Stimulated activated effector memory CD8-positive, alpha-beta T cell treated with anti-CD3 and anti-CD28 coated beads, Interleukin-12 subunit alpha, Interleukin-12 subunit beta, amount 100 ng/mL, for 72 hours (primary cell): Measurements from ENCODE around the gene IGIP.

ENCODE experiments used
- ATAC-seq: fragments of 150-1000 bp; cut with Tn5 transposase; 2 replicates; pipeline ENCODE4 v1.10.0; 2021
- DNase-seq, 2 donors: peaks; one replicate each; pipeline ENCODE4 v3.0.0; 2021 to 2022; ENCODE audit warnings: low spot score in 2 of 2
- H3K27ac Mint-ChIP-seq: one replicate; pipeline ENCODE4 v1.8.0; 2022; ENCODE audit warnings: mild to moderate bottlenecking, mixed read lengths
- H3K36me3 Mint-ChIP-seq: one replicate; pipeline ENCODE4 v1.8.0; 2022; ENCODE audit warnings: mild to moderate bottlenecking, mixed read lengths
- H3K4me1 Mint-ChIP-seq: one replicate; pipeline ENCODE4 v1.8.0; 2022; ENCODE audit warnings: mixed read lengths
- H3K4me3 Mint-ChIP-seq: one replicate; pipeline ENCODE4 v1.8.0; 2022; ENCODE audit warnings: mild to moderate bottlenecking, mixed read lengths
- H3K9me3 Mint-ChIP-seq: one replicate; pipeline ENCODE4 v1.8.0; 2022; ENCODE audit warnings: mixed read lengths

Gene IGIP

GRCh38 chr5:140125637-140126036, at the start of gene IGIP:
TSS of gene IGIP (plus strand) at chr5:140125937. CDS start at chr5:140128477, 2,540 bp downstream.
- Mint-ChIP-seq H3K27ac (no peak within 1 kb of the TSS), H3K4me3 (no peak within 1 kb of the TSS), H3K9me3 (no peaks in the 10 kb centered on the region), H3K36me3 (no peaks in the 10 kb centered on the region), H3K4me1 (peaks cover 23% of the 10 kb centered on the region)
- ATAC-seq, result no peak
- no peak for DNase-seq

- Mint-ChIP-seq H3K36me3 (no peaks in the 10 kb centered on the region), H3K4me3 (no peak overlapping the region), H3K9me3 (no peaks in the 10 kb centered on the region), H3K27ac (no peak overlapping the region), H3K4me1 (no peaks in the 10 kb centered on the region)
- no peak for ATAC-seq
- no peak for DNase-seq
Observed at GRCh38 chr5:140076142-140076541, 49.6 kb upstream of the IGIP start.

GRCh38 chr5:140076788-140077187, 48.9 kb upstream of the IGIP start:
- no peak for DNase-seq
- Mint-ChIP-seq H3K27ac (no peak overlapping the region), H3K4me3 (no peak overlapping the region), H3K9me3 (no peaks in the 10 kb centered on the region), H3K4me1 (no peaks in the 10 kb centered on the region), H3K36me3 (no peaks in the 10 kb centered on the region)
- ATAC-seq, result no peak

GRCh38 chr5:140083120-140083519, 42.6 kb upstream of the IGIP start:
- Mint-ChIP-seq H3K4me1 (no peaks in the 10 kb centered on the region), H3K4me3 (no peak overlapping the region), H3K9me3 (no peaks in the 10 kb centered on the region), H3K27ac (no peak overlapping the region), H3K36me3 (no peaks in the 10 kb centered on the region)
- DNase-seq (no peak), ATAC-seq (no peak)

- no peak for ATAC-seq
- no peak overlapping the region for H3K4me3 Mint-ChIP-seq
- H3K27ac Mint-ChIP-seq, result no peak overlapping the region
- no peak for DNase-seq
- H3K4me1 Mint-ChIP-seq, result no peaks in the 10 kb centered on the region
- H3K36me3 Mint-ChIP-seq, result no peaks in the 10 kb centered on the region
- no peaks in the 10 kb centered on the region for H3K9me3 Mint-ChIP-seq
Observed at GRCh38 chr5:140083650-140084049, 42.1 kb upstream of the IGIP start.

GRCh38 chr5:140084541-140084940, 41.2 kb upstream of the IGIP start:
- Mint-ChIP-seq H3K4me3 (no peak overlapping the region), H3K36me3 (no peaks in the 10 kb centered on the region), H3K27ac (no peak overlapping the region), H3K9me3 (peaks cover 6% of the 10 kb centered on the region), H3K4me1 (no peaks in the 10 kb centered on the region)
- ATAC-seq, result no peak
- no peak for DNase-seq

GRCh38 chr5:140090251-140090650, 35.5 kb upstream of the IGIP start:
- Mint-ChIP-seq H3K27ac (no peak overlapping the region), H3K36me3 (no peaks in the 10 kb centered on the region), H3K4me3 (no peak overlapping the region), H3K9me3 (peaks cover 16% of the 10 kb centered on the region), H3K4me1 (no peaks in the 10 kb centered on the region)
- no peak for ATAC-seq
- no peak for DNase-seq

GRCh38 chr5:140093179-140093578, 32.6 kb upstream of the IGIP start:
- ATAC-seq (no peak), DNase-seq (no peak)
- Mint-ChIP-seq H3K4me3 (no peak overlapping the region), H3K27ac (no peak overlapping the region), H3K9me3 (peaks cover 16% of the 10 kb centered on the region), H3K4me1 (no peaks in the 10 kb centered on the region), H3K36me3 (no peaks in the 10 kb centered on the region)

- DNase-seq, result no peak
- no peak overlapping the region for H3K4me3 Mint-ChIP-seq
- H3K9me3 Mint-ChIP-seq, result peaks cover 16% of the 10 kb centered on the region
- H3K36me3 Mint-ChIP-seq, result no peaks in the 10 kb centered on the region
- no peak overlapping the region for H3K27ac Mint-ChIP-seq
- H3K4me1 Mint-ChIP-seq, result no peaks in the 10 kb centered on the region
- no peak for ATAC-seq
Observed at GRCh38 chr5:140093866-140094265, 31.9 kb upstream of the IGIP start.

GRCh38 chr5:140094889-140095288, 30.8 kb upstream of the IGIP start:
- Mint-ChIP-seq H3K36me3 (no peaks in the 10 kb centered on the region), H3K9me3 (peaks cover 9% of the 10 kb centered on the region), H3K27ac (no peak overlapping the region), H3K4me1 (no peaks in the 10 kb centered on the region), H3K4me3 (no peak overlapping the region)
- DNase-seq (no peak), ATAC-seq (no peak)

GRCh38 chr5:140101179-140101578, 24.6 kb upstream of the IGIP start:
- DNase-seq, result no peak

GRCh38 chr5:140103154-140103553, 22.6 kb upstream of the IGIP start:
- Mint-ChIP-seq H3K4me1 (peaks cover 14% of the 10 kb centered on the region), H3K4me3 (no peak overlapping the region), H3K27ac (no peak overlapping the region), H3K36me3 (peaks cover 2% of the 10 kb centered on the region), H3K9me3 (no peaks in the 10 kb centered on the region)
- ATAC-seq (no peak), DNase-seq (no peak)

More at GRCh38 chr5:140101179-140101578, 24.6 kb upstream of the IGIP start:
- no peaks in the 10 kb centered on the region for H3K9me3 Mint-ChIP-seq
- no peak overlapping the region for H3K4me3 Mint-ChIP-seq
- ATAC-seq, result no peak
- no peaks in the 10 kb centered on the region for H3K36me3 Mint-ChIP-seq
- H3K27ac Mint-ChIP-seq, result no peak overlapping the region
- peaks cover 2% of the 10 kb centered on the region for H3K4me1 Mint-ChIP-seq

- no peak overlapping the region for H3K27ac Mint-ChIP-seq
- H3K36me3 Mint-ChIP-seq, result peaks cover 10% of the 10 kb centered on the region
- H3K4me3 Mint-ChIP-seq, result no peak overlapping the region
- H3K9me3 Mint-ChIP-seq, result no peaks in the 10 kb centered on the region
- ATAC-seq (no peak), DNase-seq (no peak)
- peaks cover 22% of the 10 kb centered on the region for H3K4me1 Mint-ChIP-seq
Observed at GRCh38 chr5:140104100-140104499, 21.6 kb upstream of the IGIP start.

- DNase-seq, result no peak
- Mint-ChIP-seq H3K4me1 (peaks cover 30% of the 10 kb centered on the region), H3K4me3 (peak overlapping the region; percentile 89), H3K36me3 (peaks cover 10% of the 10 kb centered on the region), H3K27ac (peak overlapping the region; percentile 92), H3K9me3 (no peaks in the 10 kb centered on the region)
- no peak for ATAC-seq
Observed at GRCh38 chr5:140106101-140106500, 19.6 kb upstream of the IGIP start.

GRCh38 chr5:140106805-140107311, 18.9 kb upstream of the IGIP start:
- H3K9me3 Mint-ChIP-seq, result no peaks in the 10 kb centered on the region
- H3K4me3 Mint-ChIP-seq, result peak overlapping the region; percentile 89
- peak overlapping the region; percentile 92 for H3K27ac Mint-ChIP-seq
- peaks cover 10% of the 10 kb centered on the region for H3K36me3 Mint-ChIP-seq
- DNase-seq (no peak), ATAC-seq (no peak)
- peaks cover 36% of the 10 kb centered on the region for H3K4me1 Mint-ChIP-seq

GRCh38 chr5:140107312-140108092, 18.2 kb upstream of the IGIP start:
- Mint-ChIP-seq H3K27ac (peak overlapping the region; percentile 92), H3K36me3 (peaks cover 10% of the 10 kb centered on the region), H3K4me1 (peaks cover 42% of the 10 kb centered on the region), H3K4me3 (peak overlapping the region; percentile 89), H3K9me3 (no peaks in the 10 kb centered on the region)
- DNase-seq (peak; percentile 82 to 95), ATAC-seq (peak; percentile 95)
